GM03348 (cell line): Measurements from ENCODE around the gene SEC24D.
"Not testable (repeated sequence)": the region's sequence is repeated elsewhere in the genome, so short reads cannot be mapped to it uniquely, and the experiment has no call there.

ENCODE experiments used
- DNase-seq: peaks from one replicate; pipeline ENCODE4 v3.0.0; 2012; ENCODE audit warnings: low spot score

SEC24D gene, protein sequence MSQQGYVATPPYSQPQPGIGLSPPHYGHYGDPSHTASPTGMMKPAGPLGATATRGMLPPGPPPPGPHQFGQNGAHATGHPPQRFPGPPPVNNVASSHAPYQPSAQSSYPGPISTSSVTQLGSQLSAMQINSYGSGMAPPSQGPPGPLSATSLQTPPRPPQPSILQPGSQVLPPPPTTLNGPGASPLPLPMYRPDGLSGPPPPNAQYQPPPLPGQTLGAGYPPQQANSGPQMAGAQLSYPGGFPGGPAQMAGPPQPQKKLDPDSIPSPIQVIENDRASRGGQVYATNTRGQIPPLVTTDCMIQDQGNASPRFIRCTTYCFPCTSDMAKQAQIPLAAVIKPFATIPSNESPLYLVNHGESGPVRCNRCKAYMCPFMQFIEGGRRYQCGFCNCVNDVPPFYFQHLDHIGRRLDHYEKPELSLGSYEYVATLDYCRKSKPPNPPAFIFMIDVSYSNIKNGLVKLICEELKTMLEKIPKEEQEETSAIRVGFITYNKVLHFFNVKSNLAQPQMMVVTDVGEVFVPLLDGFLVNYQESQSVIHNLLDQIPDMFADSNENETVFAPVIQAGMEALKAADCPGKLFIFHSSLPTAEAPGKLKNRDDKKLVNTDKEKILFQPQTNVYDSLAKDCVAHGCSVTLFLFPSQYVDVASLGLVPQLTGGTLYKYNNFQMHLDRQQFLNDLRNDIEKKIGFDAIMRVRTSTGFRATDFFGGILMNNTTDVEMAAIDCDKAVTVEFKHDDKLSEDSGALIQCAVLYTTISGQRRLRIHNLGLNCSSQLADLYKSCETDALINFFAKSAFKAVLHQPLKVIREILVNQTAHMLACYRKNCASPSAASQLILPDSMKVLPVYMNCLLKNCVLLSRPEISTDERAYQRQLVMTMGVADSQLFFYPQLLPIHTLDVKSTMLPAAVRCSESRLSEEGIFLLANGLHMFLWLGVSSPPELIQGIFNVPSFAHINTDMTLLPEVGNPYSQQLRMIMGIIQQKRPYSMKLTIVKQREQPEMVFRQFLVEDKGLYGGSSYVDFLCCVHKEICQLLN

DNA sequence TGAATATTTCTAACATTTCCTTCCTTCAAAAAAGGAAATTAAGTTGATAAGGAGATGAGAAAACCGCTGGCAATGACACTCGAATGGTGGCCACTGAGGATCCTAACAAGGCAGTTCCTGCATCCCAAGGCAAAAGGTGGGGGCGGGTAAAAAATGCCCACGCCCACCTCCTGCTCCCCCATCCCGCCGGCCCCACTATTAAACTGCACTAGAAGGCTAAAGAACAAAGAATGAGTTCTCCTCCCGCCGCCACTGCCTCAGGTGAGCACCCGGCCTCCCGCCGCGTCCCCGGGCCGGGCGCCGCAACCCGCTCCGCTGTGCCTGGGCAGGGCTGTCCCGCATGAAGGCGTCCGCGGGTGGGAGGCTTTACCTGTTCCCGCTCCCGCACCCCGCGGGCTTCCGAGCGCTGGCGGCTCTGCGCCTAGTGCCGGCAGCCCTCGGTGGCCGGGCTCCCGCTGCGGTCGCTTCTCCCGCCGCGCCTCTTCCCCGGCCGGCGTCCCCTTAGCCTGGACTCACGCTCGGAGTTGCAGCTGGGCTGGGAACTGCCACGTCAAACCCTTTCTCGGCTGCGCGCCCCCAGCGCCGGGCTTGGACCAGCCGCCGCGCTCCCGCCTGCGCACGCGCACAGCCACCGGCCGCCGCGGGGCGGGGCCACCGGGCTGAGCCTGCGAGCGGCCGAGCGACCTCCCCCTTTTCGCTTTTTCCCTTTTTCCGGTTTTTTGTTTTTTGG is at the start of gene SEC24D:
SEC24D (minus strand) TSS at position 556 of the 730 bp plus-strand sequence. CDS start 2,430 bp downstream, outside the sequence.
- peak; percentile 99 for DNase-seq

DNA sequence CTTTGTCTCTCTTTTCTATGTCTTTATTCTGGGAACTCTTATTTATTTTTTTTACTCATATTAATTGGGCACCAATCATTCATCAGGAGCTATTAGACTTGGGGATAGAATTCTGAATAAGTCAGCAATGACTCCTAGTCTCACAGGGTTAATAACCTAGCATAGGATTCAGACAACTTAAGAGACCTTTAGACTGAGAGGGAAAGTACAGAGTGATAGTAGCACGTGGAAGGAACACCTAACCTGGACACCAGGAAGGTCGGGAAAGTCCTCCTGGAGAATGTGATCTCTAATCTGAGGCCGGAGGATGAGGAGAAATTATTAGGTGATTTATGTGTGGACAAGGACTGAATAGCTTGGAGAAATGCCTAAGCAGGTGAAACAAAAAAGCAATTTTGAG is 48.8 kb upstream of the SEC24D start:
- DNase-seq: no peak

DNA sequence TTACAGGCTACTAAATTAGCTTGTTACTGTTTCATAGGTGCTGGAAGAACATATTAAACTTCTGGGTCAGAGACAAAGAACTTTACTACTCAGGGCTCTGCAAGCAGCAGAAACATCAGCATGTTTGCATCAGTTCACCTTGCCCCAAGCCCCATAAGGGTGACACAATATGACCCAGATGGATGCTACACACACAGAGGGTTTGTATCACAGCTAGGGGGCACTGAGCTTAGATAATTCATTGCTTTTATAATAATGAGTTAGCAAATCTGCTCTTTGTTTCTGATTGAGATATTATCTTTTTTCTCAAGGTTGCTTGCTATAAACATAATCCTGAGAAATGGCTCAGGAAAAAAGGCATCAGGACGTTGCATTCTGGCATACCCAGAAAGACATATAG is 47.9 kb upstream of the SEC24D start:
- DNase-seq: no peak

DNA sequence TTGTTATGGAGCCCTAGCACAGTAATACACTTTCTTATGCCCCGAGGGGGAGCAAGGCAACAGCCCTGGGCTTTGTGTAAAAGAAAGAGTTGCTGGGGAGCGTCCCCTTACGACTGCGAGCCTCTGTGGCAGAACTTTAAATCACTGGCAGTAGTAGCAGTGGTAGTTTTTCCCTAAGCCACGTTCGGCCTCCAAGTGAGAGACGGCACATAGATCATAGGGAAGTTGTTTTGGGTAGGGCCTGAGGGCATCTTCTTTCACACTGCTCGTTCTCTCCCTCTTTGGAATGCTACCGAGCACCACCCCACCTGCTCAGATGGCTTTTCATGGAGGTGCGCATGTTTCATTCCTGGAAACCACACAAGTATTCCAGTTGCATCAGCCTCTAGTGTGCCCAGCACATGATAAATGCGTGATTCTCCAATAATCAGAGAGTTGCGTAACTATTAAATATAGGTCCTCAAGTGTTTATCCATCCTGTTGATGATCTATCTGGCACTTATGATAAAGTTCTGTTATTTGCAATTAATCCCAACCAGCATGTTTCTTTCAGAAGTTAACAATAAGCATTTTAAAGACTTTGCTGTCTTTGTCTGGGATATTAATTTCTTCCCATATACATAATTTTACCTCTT is 45.7 kb upstream of the SEC24D start:
- DNase-seq: no peak

DNA sequence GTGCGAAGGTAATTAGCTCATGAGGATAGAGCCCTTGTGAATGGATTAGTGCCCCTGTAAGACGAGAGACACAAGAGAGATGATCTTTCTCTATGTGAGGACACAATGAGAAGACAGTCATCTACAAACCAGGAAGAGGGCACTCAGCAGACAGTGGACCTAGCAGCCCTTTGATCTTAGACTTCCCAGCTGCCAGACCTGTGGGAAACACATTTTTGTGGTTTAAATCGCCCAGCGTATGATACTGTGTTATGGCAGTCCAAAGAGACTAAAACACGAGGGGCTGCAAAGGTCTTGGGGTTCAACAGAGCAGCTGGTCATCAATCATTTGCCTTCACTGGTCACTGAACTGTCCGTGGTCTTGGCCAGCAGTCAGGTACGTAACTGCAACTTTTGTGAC is 43.5 kb upstream of the SEC24D start:
- no peak for DNase-seq

DNA sequence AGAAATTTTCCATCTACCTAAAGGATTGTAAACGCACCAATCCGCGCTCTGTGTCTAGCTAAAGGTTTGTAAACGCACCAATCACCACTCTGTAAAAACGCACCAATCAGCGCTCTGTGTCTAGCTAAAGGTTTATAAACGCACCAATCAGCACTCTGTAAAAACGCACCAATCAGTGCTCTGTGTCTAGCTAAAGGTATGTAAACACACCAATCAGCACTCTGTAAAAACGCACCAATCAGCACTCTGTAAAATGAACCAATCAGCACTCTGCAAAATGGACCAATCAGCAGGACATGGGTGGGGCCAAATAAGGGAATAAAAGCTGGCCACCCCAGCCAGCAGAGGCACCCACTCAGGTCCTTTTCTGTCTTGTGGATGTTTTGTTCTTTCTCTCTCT is 42.6 kb upstream of the SEC24D start:
- not testable (repeated sequence) for DNase-seq

DNA sequence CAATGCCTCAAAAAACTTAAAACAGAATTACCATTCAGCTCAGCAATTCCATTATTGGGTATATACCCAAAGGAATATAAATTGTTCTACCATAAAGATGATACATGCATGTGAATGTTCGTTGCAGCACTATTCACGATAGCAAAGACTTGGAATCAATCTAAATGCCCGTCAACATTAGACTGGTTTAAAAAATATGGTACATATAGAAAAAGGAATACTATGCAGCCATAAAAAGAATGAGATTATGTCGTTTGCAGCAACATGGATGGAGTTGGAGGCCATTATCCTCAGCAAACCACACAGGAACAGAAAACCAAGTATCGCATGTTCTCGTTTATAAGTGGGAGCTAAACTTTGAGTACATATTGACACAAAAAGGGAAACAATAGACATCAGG is 41.9 kb upstream of the SEC24D start:
- no peak for DNase-seq

DNA sequence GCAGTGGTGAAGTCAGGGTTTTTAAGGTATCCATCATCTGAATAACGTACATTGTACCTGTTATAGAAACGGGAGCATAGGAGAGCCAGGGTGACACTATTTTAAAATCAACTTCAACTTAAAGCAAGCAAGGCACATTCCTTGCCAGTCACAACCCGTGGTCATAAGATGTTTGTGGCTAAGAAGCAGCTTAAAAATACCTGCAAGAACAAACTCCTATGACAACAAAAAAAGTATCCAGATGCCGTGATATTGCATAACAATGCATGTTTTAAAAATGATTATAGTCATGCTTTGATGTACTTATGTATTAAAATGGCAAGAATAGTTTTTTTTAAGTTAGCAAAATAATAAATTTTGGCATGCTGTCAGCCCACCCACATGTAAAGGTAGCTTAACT is 36.3 kb upstream of the SEC24D start:
- DNase-seq: no peak

DNA sequence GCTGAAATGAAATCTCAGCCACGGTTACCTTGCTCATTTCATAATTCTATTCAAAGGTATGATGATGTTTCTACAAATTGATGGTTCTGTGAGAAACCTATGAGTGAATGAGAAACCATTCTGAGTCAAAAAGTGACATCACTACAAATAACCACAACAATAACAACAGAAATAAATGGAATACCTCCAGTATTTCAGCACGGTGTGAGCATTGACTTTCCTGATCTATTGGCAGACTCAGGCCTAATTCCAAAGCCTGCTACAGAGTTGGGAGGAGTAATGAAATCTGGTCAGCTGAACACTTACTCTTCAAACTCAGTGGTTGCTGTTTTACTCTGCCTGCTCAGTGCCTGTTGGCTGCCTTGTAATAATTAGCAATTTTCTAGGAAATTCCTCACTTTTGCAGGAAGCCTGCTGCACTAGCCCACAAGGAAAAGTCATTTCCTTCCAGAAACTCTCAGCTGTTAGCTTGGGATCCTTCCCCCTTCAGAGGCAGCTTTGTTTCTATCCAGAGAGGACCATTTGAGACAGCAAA is 33.9 kb upstream of the SEC24D start:
- DNase-seq: peak; percentile 61

DNA sequence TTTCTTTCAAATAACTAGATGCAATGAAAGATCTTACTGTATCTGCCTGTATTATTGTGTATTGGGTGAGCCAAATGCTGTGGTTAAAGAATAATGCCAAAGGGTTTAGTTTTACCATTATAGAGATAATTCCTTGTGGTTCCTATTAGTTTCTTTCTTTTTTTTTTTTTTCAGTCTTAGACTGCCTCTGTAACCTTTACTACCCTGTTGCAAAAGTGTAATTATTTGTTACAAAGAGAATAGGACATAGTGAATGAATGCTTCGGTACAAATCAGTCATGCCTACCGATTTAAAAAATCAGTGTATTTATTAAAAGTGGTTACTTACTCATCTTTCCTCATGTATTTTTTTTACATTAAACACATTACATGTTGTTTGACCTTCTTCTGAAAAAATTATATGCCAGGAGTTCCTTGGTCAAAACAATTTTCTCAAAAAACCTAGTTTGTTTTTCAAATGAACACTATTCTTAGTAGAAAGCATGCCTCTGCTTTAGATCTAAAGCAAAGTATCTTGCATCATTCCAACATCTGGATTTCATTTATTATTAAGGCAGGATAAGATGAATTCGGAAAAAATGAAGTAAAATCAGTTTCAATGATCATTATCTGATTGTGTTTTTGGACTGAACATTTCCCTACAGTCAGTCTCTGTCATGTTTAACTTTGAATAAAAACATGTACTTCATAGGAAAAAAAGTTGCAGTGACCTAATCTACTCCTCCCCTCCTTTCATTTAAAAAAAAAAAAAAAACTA is 31.6 kb upstream of the SEC24D start:
- peak; percentile 28 for DNase-seq

DNA sequence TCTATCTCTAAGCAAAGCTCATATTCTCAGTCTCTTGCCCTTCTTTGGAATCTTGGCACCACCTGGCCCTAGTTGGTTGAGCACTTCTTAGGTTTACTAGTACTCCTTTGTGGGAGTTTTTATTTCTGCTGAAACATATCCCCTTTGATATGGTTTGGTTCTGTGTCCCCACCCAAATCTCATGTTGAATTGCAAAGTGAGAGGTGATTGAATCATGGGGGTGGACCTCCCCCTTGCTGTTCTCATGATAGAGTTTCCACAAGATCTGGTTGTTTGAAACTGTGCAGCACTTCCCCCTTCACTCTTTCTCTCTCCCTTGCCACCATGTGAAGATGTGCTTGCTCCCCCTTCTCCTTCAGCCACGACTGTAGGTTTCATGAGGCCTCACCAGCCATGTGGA is 30.5 kb upstream of the SEC24D start:
- no peak for DNase-seq

DNA sequence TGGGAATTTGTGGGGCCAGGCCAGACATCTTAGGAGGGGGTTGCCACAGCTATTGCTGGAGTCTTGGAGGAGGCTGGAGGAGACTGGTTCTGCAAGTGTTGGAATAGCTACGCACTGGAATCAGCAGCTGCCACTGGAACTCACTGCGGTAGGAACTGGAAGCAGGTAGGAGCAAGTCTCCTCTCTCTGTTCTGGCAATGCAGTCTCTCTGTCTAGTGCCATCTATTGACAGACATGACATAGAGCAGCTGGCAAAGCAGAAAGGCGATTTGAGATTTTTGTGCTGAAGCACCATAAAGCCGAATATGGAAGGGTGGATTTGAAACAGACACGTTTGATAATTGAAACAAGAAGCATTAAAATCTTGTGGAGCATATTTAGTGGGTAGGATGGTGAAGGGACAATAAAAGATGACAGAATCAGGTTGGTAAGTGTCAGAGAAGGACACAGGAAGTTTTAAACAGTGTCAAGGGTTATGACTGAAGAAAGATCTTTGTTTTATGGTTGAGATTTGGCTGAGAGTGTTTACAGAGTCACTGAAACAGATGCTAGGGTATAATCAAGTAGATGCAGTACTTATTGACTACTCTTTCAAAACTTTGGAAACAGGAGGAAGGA is 29.3 kb upstream of the SEC24D start:
- DNase-seq: peak; percentile 70

DNA sequence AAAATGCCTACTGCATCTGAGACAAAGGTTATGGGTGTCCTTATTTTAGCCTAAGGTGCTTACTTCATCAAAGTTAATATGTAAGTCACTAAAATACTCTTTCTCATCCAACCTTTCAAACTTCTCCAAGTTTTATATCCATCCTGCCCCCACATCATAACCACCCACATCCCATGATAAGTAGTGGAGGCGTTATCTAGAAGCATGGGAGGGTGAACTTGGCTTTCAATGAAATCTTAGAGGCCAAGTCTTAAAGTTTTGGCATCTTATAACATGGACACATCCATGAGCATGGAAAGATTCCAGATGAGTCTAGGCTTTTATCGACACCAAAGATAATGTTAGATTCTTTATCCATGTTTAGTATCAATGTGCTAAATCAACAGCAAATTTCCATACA is 22.9 kb upstream of the SEC24D start:
- no peak for DNase-seq

DNA sequence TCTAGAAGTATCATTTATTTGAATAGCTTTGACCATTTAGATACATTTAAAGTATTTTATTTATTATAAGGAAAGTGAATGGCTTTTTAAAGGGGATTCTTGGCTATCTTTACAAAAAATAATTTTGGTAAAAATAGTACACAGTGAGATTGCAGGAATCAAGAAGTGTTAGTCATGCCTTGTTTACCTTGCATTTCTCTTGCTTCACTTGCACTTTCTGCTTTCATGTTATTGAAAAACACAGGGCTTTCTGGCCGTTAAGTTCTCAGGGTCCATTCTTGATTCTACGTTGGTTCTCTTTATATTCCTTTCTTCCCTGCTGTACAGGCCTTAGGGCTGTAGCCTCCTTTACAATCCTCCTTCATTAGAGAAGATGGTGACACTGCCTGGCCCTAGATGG is 21.8 kb upstream of the SEC24D start:
- DNase-seq: no peak

DNA sequence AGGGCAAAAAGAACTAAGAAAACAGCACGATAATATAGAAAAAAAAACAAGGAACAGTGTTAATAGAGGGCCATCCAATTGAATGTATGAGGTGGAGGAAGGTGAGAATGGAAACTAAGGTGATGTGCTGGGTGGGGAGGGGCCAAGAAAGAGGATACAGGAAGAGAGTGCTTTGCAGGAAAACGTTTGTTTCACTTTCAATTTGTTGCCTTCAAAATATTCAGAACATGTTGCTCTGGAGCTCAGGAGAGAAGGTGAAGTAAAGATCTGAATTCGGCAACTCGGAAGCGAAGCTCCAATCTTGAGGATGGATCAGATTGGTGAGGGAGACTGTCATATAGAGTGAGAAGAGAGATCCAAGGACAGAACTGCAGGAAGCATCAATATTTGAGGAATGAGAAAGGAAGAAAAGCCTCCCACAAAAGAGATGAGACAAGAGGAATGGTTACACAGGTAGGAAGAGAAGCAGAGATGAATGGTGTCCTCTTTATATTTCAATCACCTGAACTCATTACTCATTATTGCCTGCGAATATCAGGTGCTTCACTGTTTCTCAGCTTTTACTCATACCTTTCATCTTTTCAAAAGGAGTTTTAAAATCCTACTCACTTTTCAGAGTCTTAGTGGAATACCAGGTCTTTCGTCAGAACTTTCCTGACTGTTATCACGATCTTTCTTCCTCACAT is 14.7 kb upstream of the SEC24D start:
- peak; percentile 23 for DNase-seq

DNA sequence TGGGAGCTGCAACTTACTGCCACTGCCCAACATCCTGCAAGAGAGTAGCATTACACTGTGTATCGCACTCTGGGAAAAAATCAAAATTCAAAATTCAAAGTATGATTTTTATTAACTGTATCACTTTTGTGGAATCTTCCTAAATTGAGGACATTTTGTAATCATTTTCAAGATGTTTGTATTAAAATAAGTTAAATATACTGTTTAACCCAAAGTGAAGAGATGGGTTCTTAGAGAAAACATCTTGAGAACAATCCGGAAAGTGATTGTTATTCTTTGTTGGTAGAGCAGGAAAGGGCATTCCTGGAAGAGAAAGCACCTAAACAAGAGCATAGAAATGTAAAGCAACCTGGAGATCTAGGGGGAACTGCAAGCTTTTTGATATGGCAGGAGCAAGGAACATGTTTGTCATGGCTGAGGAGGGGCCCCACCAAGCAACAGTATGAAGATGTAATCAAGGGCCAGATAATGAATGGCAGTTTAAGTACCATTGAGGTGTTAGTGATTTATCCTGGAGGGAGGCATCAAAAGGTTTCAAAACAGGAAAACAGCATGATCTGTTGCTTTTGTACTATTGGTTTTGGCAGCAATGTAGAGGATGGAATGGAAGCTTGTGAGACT is 14.1 kb upstream of the SEC24D start:
- no peak for DNase-seq

DNA sequence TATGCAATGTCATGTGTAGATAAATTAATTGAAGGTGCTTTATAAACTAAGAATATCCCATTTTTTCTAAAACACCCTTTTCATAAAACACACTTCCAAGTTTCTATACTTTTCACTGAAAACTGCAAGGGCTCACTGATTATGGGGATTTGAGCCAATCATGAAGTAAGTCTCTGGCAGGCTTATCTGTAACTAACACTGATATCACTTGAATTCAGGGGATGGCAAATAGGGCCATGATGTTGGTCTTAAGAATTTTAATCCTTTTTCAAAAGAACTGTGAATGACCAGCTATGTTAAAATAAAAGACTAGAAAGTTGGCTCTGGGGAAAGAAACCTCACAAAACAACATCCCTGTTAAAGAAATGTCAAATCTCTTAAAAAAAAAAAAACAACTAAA is 13.0 kb upstream of the SEC24D start:
- no peak for DNase-seq

DNA sequence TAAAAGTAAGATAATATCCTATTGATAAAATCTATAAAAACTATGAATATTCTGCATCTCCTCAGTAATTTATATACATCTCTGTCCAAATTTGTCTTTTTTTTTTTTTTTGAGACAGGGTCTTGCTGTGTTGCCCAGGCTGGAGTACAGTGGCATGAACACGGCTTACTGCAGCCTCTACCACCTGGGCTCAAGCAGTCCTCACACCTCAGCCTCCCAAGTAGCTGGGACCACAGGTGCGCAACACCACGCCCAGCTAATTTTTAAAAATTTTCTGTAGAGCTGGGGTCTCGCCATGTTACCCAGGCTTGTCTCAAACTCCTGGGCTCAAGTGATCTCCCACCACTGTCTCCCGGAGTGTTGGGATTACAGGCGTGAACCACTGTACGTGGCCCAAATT is 12.3 kb upstream of the SEC24D start:
- DNase-seq: no peak

DNA sequence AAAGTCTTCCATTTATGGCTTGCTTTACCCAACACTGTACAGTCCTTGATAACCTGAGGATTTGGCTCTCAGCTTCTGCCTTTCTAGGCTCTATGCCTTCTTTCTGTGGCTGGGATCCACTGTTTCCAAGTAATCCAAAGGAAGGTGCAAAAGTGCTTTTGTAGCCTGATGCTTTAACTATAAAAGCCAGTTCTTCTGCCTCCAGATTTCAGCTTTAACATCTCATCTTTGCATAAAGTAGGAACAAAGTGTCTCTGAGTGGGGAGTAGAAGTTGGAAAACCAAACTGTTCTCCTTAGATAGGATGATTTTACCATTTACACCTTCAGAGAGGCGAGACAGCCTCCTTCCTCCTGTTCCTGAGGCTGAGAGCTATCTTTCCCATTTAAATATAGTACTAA is 11.1 kb upstream of the SEC24D start:
- DNase-seq: no peak
